Endothelial cell of umbilical vein (primary cell): ENCODE results near the gene NDFIP1. TPM values are rescaled to one million over a fixed set of nuclear protein-coding genes. Genes with fewer than 3 reads are reported as not detected.

Source experiments
- BruUV-seq: library from RNA; stranded (reverse); fragments of 400-500 nt; replicated peaks from 2 replicates; lab custom pipeline; 2021; lab: Mats Ljungman, UMichigan
- CTCF ChIA-PET: fragments of 300-600, 350-600 bp; sonication (Branson Sonifier 250); formaldehyde crosslinking; loops from one replicate; lab custom pipeline; 2021; ENCODE audit warnings: antibody characterized with exemption, inconsistent platforms; lab: Charles Lee
- POLR2A ChIA-PET: fragments of 300-600, 350-600 bp; sonication (Branson Sonifier 250); formaldehyde crosslinking; loops from one replicate; lab custom pipeline; 2021; ENCODE audit warnings: antibody characterized with exemption, inconsistent platforms; lab: Charles Lee
- DNase-seq: peaks from one replicate; pipeline ENCODE4 v3.0.0-alpha.2; 2011; ENCODE audit warnings: low read depth, low spot score
- FAIRE-seq: peaks from 2 replicates; lab custom pipeline; 2011; peaks lifted over from hg19 to GRCh38; lab: Jason Lieb, UNC
- H2AFZ ChIP-seq: 2 replicates; pipeline ENCODE4 v1.6.0; 2012; ENCODE audit warnings: low read depth, low read length, control low read depth, inconsistent platforms
- H3K27ac ChIP-seq: 2 replicates; pipeline ENCODE4 v1.5.1; 2011; ENCODE audit warnings: low read depth, mild to moderate bottlenecking, control low read depth, low read length, moderate library complexity; ENCODE audit not compliant: insufficient read depth
- H3K27me3 ChIP-seq, 2 experiments: 2 replicates each; pipeline versions ENCODE4 v1.6.0 to v1.6.1; 2011; ENCODE audit warnings: low read length in 2 of 2, mixed read lengths in 1 of 2; ENCODE audit not compliant: control insufficient read depth in 2 of 2, insufficient read depth in 2 of 2
- H3K36me3 ChIP-seq, 2 experiments: 2 replicates in 1 of 2; 3 replicates in 1 of 2; pipeline ENCODE4 v1.5.1; 2011; ENCODE audit warnings: low read length in 2 of 2, mild to moderate bottlenecking in 1 of 2, moderate library complexity in 1 of 2; ENCODE audit not compliant: control insufficient read depth in 2 of 2, insufficient read depth in 2 of 2; ENCODE audit errors: extremely low read depth in 1 of 2
- H3K4me1 ChIP-seq: 3 replicates; pipeline ENCODE4 v1.5.1; 2011; ENCODE audit warnings: mild to moderate bottlenecking, low read length; ENCODE audit not compliant: control insufficient read depth, insufficient read depth; ENCODE audit errors: extremely low read depth
- H3K4me2 ChIP-seq: 2 replicates; pipeline ENCODE4 v1.6.1; 2011; ENCODE audit warnings: low read length, control low read depth, mixed read lengths; ENCODE audit not compliant: insufficient read depth
- H3K4me3 ChIP-seq, 3 experiments: fragments of 200-600 bp in 1 of 3; sonication (generic), shearing (Covaris generic) in 1 of 3; replicated peaks in 1 of 3; 2 replicates each; pipeline ENCODE4 v1.5.1; 2011 to 2016; ENCODE audit warnings: control low read depth in 3 of 3, low read length in 3 of 3, mild to moderate bottlenecking in 2 of 3, inconsistent platforms in 1 of 3, low read depth in 1 of 3, moderate library complexity in 1 of 3; ENCODE audit not compliant: insufficient read depth in 1 of 3
- H3K79me2 ChIP-seq: 2 replicates; pipeline ENCODE4 v1.6.0; 2012; ENCODE audit warnings: low read length, inconsistent platforms; ENCODE audit not compliant: control insufficient read depth, insufficient read depth
- H3K9ac ChIP-seq: replicated peaks from 2 replicates; pipeline ENCODE3; 2011; ENCODE audit warnings: low read length, control low read depth; ENCODE audit not compliant: insufficient read depth; ENCODE audit errors: extremely low read depth
- H3K9me1 ChIP-seq: replicated peaks from 3 replicates; pipeline ENCODE4 v1.6.0; 2011; ENCODE audit warnings: mild to moderate bottlenecking, low read length; ENCODE audit not compliant: control insufficient read depth, insufficient read depth; ENCODE audit errors: extremely low read depth
- H3K9me3 ChIP-seq: replicated peaks from 2 replicates; pipeline ENCODE4 v1.5.1; 2012; ENCODE audit warnings: low read length, inconsistent platforms; ENCODE audit not compliant: control insufficient read depth, insufficient read depth
- H4K20me1 ChIP-seq: replicated peaks from 2 replicates; pipeline ENCODE3; 2011; ENCODE audit warnings: mild to moderate bottlenecking, low read length; ENCODE audit not compliant: control insufficient read depth, insufficient read depth; ENCODE audit errors: extremely low read depth
- EZH2 ChIP-seq: IDR thresholded peaks from 2 replicates; pipeline ENCODE4 v1.6.1; 2012; ENCODE audit warnings: borderline replicate concordance, low read depth, mild to moderate bottlenecking, moderate library complexity, low read length, inconsistent platforms; ENCODE audit not compliant: severe bottlenecking
- FOS ChIP-seq: IDR thresholded peaks from 2 replicates; pipeline ENCODE4 v1.6.1; 2011; ENCODE audit warnings: mild to moderate bottlenecking, low read length, moderate library complexity, borderline replicate concordance; ENCODE audit not compliant: insufficient read depth
- GATA2 ChIP-seq: IDR thresholded peaks from 2 replicates; pipeline ENCODE4 v1.7.0; 2011; ENCODE audit warnings: low read depth, mild to moderate bottlenecking, moderate library complexity, mixed read lengths, low read length; ENCODE audit not compliant: insufficient read length, insufficient read depth
- JUN ChIP-seq: IDR thresholded peaks from 2 replicates; pipeline ENCODE4 v1.6.1; 2011; ENCODE audit warnings: borderline replicate concordance, low read depth; ENCODE audit not compliant: insufficient read length, insufficient read depth
- MYC ChIP-seq: IDR thresholded peaks from one replicate; pipeline ENCODE4 v1.6.1; 2011; ENCODE audit warnings: mild to moderate bottlenecking, low read depth, low read length
- POLR2A ChIP-seq: IDR thresholded peaks from 2 replicates; pipeline ENCODE4 v1.6.1; 2012; ENCODE audit warnings: low read depth, mild to moderate bottlenecking, control low read depth, low read length
- POLR2AphosphoS5 ChIP-seq: IDR thresholded peaks from 2 replicates; pipeline ENCODE4 v1.6.1; 2012; ENCODE audit warnings: low read depth, mild to moderate bottlenecking, control low read depth, low read length, moderate library complexity; ENCODE audit not compliant: insufficient read depth
- dilution Hi-C: fragments of 300-500 bp; cut with MboI; formaldehyde crosslinking; loops from one replicate; pipeline ENCODE4 v1.15.0; 2019; ENCODE audit warnings: low sequenced_read_pairs; ENCODE audit not compliant: extremely low pct_ligation_motif_present
- intact Hi-C: fragments of 100-400 bp; cut with micrococcal nuclease; formaldehyde crosslinking; loops from one replicate; pipeline ENCODE4 v1.10.0; 2022
- polyA plus RNA-seq, 4 experiments: library from polyadenylated mRNA; depleted of rRNA in 3 of 4; stranded (reverse) in 3 of 4; unstranded in 1 of 4; fragments of >200 nt; gene quantifications; 2 replicates each; pipeline versions ENCODE4 v1.2.1 to v1.2.3, GENCODE V29; 2011 to 2012; ENCODE audit warnings: missing spikeins in 1 of 4
- total RNA-seq: library from RNA; stranded (reverse); gene quantifications from 2 replicates; pipeline ENCODE4 v1.2.3, GENCODE V29; 2021
- TF ChIP-seq, protein P1 (sequence below), 2 donors: IDR thresholded peaks; 1 replicate in 1 of 2; 2 replicates in 1 of 2; pipeline ENCODE4 v1.5.1; 2011; ENCODE audit warnings: low read length in 2 of 2, mild to moderate bottlenecking in 2 of 2, moderate library complexity in 2 of 2, control low read depth in 1 of 2, inconsistent platforms in 1 of 2, low read depth in 1 of 2; ENCODE audit not compliant: insufficient read depth in 1 of 2; ENCODE audit errors: extremely low read depth in 1 of 2
- TF ChIP-seq, protein P2 (sequence below): IDR thresholded peaks from 2 replicates; pipeline ENCODE4 v1.6.1; 2011; ENCODE audit not compliant: insufficient read depth, insufficient read length

Gene NDFIP1
- total and polyA plus RNA-seq, 2 donors (not counting 3 experiments of a cell fraction or from before 2014, with no cell fraction given), result 12.3 to 42.6 TPM

DNA sequence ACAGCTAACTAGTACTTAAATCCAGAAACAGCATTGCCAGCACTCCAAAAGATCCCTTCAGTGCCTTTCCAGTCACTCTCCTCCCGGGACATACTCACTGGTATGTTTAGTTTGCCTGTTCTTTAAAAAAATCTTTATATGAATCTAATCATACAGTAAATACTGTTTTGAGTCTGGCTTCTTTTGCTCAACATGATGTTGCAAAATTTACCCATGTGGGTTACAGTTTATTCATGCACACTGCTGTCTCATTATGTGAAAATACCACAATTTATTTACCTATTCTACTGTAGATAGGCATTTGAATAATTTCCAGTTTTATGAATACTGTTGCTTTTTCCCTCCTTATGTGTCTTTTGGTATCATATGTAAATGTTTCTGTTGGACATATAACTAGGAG is 13.5 kb downstream of the NDFIP1 start:
- ChIA-PET POLR2A (no interaction called here), CTCF (no interaction called here)
- H4K20me1 ChIP-seq, result peaks cover 14% of the 10 kb centered on the region
- no peak for DNase-seq
- H2AFZ ChIP-seq, result no peak overlapping the region
- no peak overlapping the region for H3K9ac ChIP-seq
- no peak for FAIRE-seq
- no peaks in the 10 kb centered on the region for H3K27me3 ChIP-seq
- no peak overlapping the region for H3K4me3 ChIP-seq
- TF ChIP-seq JUN (no peak), MYC (no peak), FOS (no peak), EZH2 (no peak), POLR2AphosphoS5 (no peak), GATA2 (no peak), POLR2A (no peak)
- TF ChIP-seq, protein P1, sequence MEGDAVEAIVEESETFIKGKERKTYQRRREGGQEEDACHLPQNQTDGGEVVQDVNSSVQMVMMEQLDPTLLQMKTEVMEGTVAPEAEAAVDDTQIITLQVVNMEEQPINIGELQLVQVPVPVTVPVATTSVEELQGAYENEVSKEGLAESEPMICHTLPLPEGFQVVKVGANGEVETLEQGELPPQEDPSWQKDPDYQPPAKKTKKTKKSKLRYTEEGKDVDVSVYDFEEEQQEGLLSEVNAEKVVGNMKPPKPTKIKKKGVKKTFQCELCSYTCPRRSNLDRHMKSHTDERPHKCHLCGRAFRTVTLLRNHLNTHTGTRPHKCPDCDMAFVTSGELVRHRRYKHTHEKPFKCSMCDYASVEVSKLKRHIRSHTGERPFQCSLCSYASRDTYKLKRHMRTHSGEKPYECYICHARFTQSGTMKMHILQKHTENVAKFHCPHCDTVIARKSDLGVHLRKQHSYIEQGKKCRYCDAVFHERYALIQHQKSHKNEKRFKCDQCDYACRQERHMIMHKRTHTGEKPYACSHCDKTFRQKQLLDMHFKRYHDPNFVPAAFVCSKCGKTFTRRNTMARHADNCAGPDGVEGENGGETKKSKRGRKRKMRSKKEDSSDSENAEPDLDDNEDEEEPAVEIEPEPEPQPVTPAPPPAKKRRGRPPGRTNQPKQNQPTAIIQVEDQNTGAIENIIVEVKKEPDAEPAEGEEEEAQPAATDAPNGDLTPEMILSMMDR (IDR thresholded peaks at IDR 0.05; ENCODE audit: extremely low read depth in 1 of 2, insufficient read depth in 1 of 2, low read depth in 1 of 2, low read length in 2 of 2), result no peak
- TF ChIP-seq, protein P2, sequence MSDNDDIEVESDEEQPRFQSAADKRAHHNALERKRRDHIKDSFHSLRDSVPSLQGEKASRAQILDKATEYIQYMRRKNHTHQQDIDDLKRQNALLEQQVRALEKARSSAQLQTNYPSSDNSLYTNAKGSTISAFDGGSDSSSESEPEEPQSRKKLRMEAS, result no peak
- intact Hi-C loops, result no loop called here
- H3K9me1 ChIP-seq, result no peaks in the 10 kb centered on the region
- H3K4me1 ChIP-seq, result peaks cover 9% of the 10 kb centered on the region
- H3K36me3 ChIP-seq, result peaks cover 0 to 5% of the 10 kb centered on the region in 2 experiments
- H3K27ac ChIP-seq, result no peak overlapping the region
- peaks cover 85% of the 10 kb centered on the region for H3K79me2 ChIP-seq
- no TSS peak for BruUV-seq
- no peak overlapping the region for H3K4me2 ChIP-seq
- dilution Hi-C loops, result no loop called here
- no peaks in the 10 kb centered on the region for H3K9me3 ChIP-seq
